ENCODE results near the gene EIF3A.
"Not testable (repeated sequence)": the region's sequence is repeated elsewhere in the genome, so short reads cannot be mapped to it uniquely, and the experiment has no call there.

The EIF3A gene

GRCh38 chr10:119049361-119049760 lies 31.3 kb downstream of the EIF3A start:
- DNase-seq (ENCODE audit: low read depth in 2 of 2) = no peak

DNA sequence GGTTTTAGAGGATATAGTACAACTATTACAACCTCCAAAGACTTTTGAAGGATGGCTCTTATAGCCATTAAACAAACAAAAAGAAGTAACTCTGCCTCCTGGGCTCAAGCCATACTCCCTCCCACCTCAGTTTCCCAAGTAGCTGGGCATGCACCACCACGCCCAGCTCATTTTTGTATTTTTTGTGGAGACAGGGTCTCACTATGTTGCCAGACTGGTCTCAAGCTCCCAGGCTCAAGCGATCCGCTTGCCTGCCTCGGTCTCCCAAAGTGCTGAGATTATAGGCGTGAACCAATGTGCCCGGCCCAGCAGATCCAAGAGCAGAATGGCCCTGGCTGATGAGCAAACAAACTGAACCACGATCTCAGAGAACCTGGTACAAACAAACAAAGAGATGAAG lies 35.1 kb downstream of the EIF3A start:
- no peak for DNase-seq (ENCODE audit: low read depth in 2 of 2)

DNA sequence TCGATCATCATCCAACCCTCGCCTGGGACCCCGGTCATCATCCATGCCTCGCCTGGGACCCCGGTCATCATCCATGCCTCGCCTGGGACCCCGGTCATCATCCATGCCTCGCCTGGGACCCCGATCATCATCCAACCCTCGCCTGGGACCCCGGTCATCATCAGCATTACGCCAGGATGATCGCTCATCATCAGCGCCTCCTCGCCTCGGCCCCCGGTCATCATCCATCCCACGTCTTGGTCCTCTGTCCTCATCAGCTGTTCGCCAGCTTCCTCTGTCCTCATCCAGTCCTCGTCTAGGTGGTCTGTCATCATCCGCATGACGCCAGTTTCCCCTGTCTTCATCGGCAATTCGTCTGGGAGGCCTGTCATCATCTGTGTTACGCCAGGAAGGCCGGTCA lies 38.4 kb downstream of the EIF3A start:
- DNase-seq (ENCODE audit: low read depth in 2 of 2) = no peak

GRCh38 chr10:119041326-119041725 lies 39.3 kb downstream of the EIF3A start:
- DNase-seq (ENCODE audit: low read depth in 2 of 2) = no peak

- no peak for DNase-seq (ENCODE audit: low read depth in 2 of 2)
Measured at GRCh38 chr10:119039161-119039560, 41.5 kb downstream of the EIF3A start.

DNA sequence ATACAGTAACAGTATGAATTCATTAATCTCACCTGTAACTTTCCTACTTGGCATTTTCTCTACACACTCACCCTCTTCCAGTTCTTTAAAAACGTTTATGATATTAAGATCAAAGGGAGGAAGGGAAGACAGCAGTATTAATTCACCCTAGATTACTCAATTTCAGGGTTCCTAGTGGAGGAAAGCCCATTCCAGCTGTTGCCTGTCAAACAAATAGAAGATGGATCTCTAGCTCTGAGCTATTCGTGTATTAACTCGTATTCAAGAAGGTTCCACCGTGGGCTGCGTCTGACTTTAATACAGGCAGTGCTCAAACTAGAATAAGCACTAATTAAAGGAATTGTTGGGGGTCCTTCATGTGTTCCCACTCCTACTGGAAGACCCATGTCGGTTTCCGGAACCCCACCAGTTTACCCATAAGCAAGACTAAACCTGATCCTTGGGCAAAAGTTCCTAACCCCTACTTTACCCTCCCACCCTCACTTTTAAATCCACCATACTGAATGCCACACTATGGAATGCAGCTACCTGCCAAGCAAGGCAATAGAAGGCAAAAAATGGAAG lies 49.0 kb downstream of the EIF3A start:
- no peak for DNase-seq (ENCODE audit: low read depth in 2 of 2)

DNA sequence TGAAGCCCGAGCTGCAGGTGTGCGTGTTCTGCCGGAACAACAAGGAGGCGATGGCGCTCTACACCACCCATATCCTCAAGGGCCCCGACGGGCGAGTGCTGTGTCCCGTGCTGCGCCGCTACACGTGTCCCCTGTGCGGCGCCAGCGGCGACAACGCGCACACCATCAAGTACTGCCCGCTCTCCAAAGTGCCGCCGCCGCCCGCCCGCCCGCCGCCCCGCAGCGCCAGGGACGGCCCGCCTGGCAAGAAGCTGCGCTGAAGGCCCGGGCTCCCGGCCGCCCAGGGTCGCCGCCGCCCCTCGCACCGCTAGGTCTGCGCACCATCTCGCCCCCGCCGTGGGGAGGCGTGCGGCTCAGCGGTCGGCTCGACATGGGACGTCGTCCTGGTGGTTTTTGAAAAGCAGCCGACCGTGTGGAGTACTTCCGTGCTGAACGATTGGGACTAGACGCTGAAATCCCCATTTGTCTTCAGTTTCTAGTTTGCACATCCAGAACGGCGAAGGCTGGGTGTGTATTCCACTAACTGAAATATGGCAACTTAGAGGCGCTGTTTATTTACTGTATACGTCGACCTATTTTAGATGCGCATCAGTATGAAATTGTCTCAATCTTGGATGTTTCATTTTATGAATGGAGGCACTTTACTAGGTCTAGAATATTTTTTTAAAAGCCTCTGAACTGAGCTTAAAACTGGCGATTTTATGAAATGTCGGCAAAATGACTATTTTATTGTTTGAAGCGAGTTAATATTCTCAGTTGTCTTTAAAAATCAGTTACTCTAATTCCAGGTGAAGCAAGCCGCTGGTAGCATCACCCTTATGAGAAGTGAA lies 50.0 kb downstream of the EIF3A start:
- DNase-seq (ENCODE audit: low read depth in 2 of 2) = no peak

DNA sequence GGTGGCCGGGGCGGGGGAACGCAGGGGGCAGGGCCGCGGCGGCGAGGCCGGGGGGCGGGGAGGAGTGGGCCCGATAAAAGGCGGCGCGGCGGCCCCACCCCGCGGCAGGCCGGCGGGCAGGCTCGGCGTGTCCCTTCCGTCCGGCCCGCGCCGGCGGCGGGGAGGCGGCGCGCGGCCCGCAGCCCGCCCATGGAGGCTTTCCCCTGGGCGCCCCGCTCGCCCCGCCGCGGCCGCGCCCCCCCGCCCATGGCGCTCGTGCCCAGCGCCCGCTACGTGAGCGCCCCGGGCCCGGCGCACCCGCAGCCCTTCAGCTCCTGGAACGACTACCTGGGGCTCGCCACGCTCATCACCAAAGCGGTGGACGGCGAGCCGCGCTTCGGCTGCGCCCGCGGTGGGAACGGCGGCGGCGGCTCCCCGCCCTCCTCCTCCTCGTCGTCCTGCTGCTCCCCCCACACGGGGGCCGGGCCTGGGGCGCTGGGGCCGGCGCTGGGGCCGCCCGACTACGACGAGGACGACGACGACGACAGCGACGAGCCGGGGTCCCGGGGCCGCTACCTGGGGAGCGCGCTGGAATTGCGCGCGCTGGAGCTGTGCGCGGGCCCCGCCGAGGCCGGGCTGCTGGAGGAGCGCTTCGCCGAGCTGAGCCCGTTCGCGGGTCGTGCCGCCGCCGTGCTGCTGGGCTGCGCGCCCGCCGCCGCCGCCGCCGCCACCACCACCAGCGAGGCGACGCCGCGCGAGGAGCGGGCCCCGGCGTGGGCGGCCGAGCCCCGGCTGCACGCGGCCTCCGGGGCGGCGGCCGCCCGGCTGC lies 50.8 kb downstream of the EIF3A start, which contains the start of gene NANOS1:
NANOS1 (plus strand) TSS at position 102 of the 808 bp plus-strand sequence; CDS start at position 190, 88 bp downstream.
- no peak for DNase-seq (ENCODE audit: low read depth in 2 of 2)

DNA sequence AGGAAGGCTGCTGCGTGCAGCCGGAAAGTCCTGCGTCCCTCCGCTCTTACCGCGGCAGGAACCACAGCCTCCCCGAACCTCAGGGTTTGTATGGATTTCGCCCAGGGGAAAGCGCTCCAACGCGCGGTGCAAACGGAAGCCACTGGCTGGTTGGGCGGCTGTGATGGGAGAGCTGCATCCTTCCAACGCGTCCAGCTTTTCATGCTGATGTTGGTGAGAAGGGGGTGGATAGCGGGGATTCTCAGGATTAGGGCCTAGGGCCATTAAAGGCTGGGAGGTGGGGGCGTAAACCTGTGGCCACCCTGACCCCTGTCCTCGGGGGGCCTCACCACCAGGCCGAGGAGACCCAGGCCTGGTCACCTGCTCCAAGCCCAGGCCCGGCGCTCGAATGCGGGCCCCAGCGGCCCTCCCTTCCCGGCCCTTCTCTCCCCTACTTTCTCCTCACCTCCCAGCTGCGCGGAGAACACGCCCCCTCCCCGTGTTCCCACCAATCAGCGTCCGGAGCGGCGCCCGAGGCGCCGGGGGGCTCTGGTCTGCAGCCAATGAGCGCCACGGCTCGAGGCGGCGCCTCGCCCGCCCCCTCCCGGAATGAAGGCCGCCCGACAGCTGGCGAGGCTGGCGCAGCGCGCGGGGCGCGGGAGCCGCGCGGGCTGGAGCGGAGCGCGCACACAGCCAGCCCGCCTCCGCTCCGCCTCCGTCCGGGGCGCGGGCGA lies 51.6 kb downstream of the EIF3A start:
- DNase-seq (ENCODE audit: low read depth in 2 of 2) = peak; percentile 64 to 71

DNA sequence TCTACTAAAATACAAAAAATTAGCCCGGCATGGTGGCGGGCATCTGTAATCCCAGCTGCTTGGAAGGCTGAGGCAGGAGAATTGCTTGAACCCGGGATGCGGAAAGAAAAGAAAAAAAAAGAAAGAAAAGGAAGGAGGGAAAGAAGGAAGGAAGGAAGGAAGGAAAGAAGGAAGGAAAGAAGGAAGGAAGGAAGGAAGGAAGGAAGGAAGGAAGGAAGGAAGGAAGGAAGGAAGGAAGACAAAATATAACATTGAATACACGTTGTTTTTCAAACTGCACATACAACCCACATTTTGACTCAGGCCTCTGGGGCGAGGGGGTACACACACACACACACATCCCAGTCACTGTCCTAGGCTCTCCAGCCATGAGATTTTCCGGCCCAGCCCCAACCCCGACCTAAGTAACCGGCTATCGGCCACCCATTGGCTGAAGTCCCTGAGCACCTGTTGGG lies 52.1 kb downstream of the EIF3A start:
- DNase-seq (ENCODE audit: low read depth in 2 of 2) = not testable (repeated sequence)

- no peak for DNase-seq (ENCODE audit: low read depth in 2 of 2)
Measured at GRCh38 chr10:119026301-119027110, 54.1 kb downstream of the EIF3A start.

DNA sequence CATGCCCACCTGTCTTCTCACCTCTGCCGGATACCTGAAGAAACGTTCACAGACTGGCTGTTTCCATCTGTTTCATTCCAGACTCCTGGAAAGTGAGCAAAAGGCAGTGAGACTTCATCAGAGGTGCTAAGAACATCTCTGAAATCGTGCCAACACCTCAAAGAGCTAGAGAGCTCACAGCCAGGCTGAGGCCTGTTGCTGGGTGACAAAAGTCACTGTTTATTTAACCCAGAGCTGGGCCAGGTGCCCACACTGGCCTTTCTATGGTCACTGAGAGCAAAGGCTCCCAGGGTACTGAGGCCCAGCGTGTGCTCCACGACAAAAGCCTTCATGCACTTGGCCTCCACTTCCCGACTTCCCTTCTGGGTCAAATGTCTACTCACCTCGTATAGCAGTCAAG lies 54.8 kb downstream of the EIF3A start:
- no peak for DNase-seq (ENCODE audit: low read depth in 2 of 2)

- no peak for DNase-seq (ENCODE audit: low read depth in 2 of 2)
Measured at GRCh38 chr10:119025336-119025735, 55.3 kb downstream of the EIF3A start.

GRCh38 chr10:119024882-119025281 lies 55.7 kb downstream of the EIF3A start:
- DNase-seq (ENCODE audit: low read depth in 2 of 2) = no peak

- DNase-seq (ENCODE audit: low read depth in 2 of 2) = no peak
Measured at GRCh38 chr10:119023553-119023868, 57.1 kb downstream of the EIF3A start.

GRCh38 chr10:119022846-119023552 lies 57.6 kb downstream of the EIF3A start:
- no peak for DNase-seq (ENCODE audit: low read depth in 2 of 2)

- no peak for DNase-seq (ENCODE audit: low read depth in 2 of 2)
Measured at GRCh38 chr10:119020627-119020946, 60.0 kb downstream of the EIF3A start.

DNA sequence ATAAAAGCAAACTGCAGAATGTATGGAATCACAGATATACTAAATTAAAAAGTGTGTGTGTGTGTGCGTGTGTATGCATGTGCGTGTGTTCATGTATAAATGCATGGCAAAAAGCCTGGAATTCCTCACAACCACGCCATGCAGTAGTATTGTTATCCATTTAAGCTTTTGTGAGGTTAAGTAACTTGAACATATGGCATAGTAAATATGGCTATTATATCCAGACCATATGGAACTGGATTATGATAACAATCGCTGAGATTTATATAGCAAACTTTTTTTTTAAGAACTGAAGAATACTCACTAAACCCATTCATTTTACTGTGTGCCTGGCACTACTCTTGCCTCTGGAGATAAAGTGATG lies 73.4 kb downstream of the EIF3A start:
- no peak for DNase-seq (ENCODE audit: low read depth in 2 of 2)

- no peak for DNase-seq (ENCODE audit: low read depth in 2 of 2)
Measured at GRCh38 chr10:119006451-119007210, 74.0 kb downstream of the EIF3A start.
